ENCODE results near the gene TOM1L2. TPM values are rescaled to one million over a fixed set of nuclear protein-coding genes. Genes with fewer than 3 reads are reported as not detected.

Gene TOM1L2
- total RNA-seq, 1 experiment from 2014 or later, result 35.5 TPM

DNA sequence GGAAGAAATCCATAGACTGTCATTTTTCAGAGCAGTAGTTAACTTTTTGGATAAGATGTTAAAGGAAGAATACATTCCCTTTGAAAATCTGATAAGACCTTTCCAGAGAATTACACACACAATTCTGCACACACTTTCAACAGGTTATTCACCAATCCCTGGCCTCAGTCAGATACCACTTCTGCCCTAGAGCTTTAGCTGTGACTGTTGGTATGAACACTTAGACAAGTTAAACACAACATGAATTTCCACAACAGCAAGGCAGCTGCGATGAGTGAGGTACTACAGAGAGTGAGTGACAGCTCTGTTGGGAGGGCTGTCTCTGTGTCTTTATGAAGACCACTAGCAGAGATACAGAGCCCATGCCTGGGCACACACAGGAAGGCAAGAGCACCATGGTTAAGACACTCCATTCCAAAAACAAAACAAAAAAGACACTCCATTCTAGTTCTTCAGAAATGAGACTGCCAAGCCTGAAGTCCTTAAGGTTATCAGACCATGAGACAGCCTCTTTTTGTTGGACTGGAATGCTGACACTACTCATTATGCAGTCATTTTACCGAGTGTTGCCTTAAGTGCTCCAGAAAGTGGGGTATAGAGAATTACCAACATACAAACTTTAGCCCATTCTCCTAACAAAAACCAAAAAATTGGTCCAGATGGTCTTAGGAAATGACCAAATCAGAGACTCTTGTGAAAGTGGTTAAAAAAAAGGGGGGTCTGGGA lies 42.4 kb downstream of the TOM1L2 start:
- Histone ChIP-seq H3K27me3 (replicated peaks; ENCODE audit: control insufficient read depth, insufficient read depth, low read length) (no peaks in the 10 kb centered on the region), H3K9me3 (no peaks in the 10 kb centered on the region), H3K36me3 (ENCODE audit: control insufficient read depth, insufficient read depth, low read length) (no peaks in the 10 kb centered on the region), H3K4me3 (ENCODE audit: low read depth, low read length) (no peak overlapping the region), H3K4me1 (peaks cover 39% of the 10 kb centered on the region)
- TF ChIP-seq, protein P1, sequence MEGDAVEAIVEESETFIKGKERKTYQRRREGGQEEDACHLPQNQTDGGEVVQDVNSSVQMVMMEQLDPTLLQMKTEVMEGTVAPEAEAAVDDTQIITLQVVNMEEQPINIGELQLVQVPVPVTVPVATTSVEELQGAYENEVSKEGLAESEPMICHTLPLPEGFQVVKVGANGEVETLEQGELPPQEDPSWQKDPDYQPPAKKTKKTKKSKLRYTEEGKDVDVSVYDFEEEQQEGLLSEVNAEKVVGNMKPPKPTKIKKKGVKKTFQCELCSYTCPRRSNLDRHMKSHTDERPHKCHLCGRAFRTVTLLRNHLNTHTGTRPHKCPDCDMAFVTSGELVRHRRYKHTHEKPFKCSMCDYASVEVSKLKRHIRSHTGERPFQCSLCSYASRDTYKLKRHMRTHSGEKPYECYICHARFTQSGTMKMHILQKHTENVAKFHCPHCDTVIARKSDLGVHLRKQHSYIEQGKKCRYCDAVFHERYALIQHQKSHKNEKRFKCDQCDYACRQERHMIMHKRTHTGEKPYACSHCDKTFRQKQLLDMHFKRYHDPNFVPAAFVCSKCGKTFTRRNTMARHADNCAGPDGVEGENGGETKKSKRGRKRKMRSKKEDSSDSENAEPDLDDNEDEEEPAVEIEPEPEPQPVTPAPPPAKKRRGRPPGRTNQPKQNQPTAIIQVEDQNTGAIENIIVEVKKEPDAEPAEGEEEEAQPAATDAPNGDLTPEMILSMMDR (IDR thresholded peaks at IDR 0.05; ENCODE audit: insufficient read depth in 1 of 2, low read depth in 1 of 2, low read length in 1 of 2, severe bottlenecking in 1 of 2, unreplicated experiment in 1 of 2), result no peak
- Mint-ChIP-seq H3K27me3 (ENCODE audit: insufficient read depth, unreplicated experiment) (no peaks in the 10 kb centered on the region), H3K36me3 (ENCODE audit: insufficient read depth, unreplicated experiment) (no peaks in the 10 kb centered on the region), H3K4me1 (ENCODE audit: low read depth, unreplicated experiment) (peaks cover 21% of the 10 kb centered on the region), H3K27ac (ENCODE audit: unreplicated experiment) (peak overlapping the region; percentile 16), H3K4me3 (ENCODE audit: unreplicated experiment) (no peak overlapping the region), H3K9me3 (ENCODE audit: unreplicated experiment) (no peaks in the 10 kb centered on the region)
- intact Hi-C loops (cut with micrococcal nuclease; ENCODE audit: unreplicated experiment), result no loop called here
- CTCF ChIA-PET, result no interaction called here
- no TSS peak for BruUV-seq (replicated peaks)
- POLR2A ChIA-PET, result no interaction called here
- DNase-seq, result peak in 1 of 2 experiments; percentile 3

DNA sequence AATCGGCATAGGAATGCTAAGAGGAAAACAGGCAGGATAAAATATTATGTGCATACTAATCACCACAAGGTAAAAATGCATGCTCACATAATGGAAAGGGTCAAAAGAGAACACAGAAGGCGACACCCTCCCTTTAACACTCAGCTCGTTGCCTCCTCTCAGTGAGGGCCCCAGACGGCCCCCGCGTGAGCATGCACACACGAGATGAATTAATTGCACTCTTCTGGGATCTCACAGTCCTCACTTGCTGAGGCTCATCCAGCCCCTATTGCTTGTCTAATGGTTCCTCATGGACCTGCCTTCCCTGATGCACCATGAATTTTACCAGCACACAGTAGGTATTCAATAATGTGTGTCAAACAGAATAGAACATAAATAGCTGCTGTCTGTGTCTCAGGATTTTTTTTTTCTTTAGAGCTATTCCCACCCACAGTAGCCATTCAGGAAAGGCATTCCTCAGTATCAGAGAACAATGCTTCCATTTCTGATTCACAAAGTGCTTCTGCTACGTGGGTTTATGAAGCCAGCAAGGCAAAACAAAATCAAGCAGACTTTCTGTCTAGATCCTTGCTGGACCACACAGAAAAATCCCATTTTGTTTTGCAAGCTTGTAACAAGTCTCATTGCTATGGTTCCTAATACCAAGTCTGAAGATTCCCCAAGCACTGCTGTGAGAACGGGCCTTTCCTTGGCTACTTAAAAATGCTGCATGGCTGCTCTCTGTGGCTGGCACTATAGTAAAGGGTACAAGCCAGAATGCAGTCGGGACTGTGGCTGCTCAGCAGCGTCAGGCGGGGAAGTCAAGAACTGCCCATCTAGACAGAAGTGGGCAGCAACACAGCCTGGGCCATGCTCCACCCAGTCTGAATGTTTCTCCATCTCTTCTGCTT lies 43.6 kb downstream of the TOM1L2 start:
- no TSS peak for BruUV-seq (replicated peaks)
- no peaks in the 10 kb centered on the region for H3K36me3 Mint-ChIP-seq (ENCODE audit: insufficient read depth, unreplicated experiment)
- intact Hi-C loops (cut with micrococcal nuclease; ENCODE audit: unreplicated experiment), result no loop called here
- POLR2A ChIA-PET, result no interaction called here
- no peaks in the 10 kb centered on the region for H3K9me3 Mint-ChIP-seq (ENCODE audit: unreplicated experiment)
- peak in 1 of 2 experiments; percentile 26 for DNase-seq
- no peak overlapping the region for H3K4me3 Mint-ChIP-seq (ENCODE audit: unreplicated experiment)
- no peaks in the 10 kb centered on the region for H3K27me3 Mint-ChIP-seq (ENCODE audit: insufficient read depth, unreplicated experiment)
- Histone ChIP-seq H3K9me3 (no peaks in the 10 kb centered on the region), H3K4me3 (ENCODE audit: low read depth, low read length) (no peak overlapping the region), H3K4me1 (peaks cover 37% of the 10 kb centered on the region), H3K36me3 (ENCODE audit: control insufficient read depth, insufficient read depth, low read length) (no peaks in the 10 kb centered on the region), H3K27me3 (replicated peaks; ENCODE audit: control insufficient read depth, insufficient read depth, low read length) (no peaks in the 10 kb centered on the region)
- CTCF ChIA-PET, result interaction anchor here (1.0 to 1.4 kb wide), 2 partner anchors 10 to 57 kb away, joined by 3 read pairs; no protein-coding TSS in a partner anchor
- TF ChIP-seq, protein P1 (IDR thresholded peaks at IDR 0.05; ENCODE audit: insufficient read depth in 1 of 2, low read depth in 1 of 2, low read length in 1 of 2, severe bottlenecking in 1 of 2, unreplicated experiment in 1 of 2), result no peak
- peaks cover 21% of the 10 kb centered on the region for H3K4me1 Mint-ChIP-seq (ENCODE audit: low read depth, unreplicated experiment)
- H3K27ac Mint-ChIP-seq (ENCODE audit: unreplicated experiment), result peak overlapping the region; percentile 23

DNA sequence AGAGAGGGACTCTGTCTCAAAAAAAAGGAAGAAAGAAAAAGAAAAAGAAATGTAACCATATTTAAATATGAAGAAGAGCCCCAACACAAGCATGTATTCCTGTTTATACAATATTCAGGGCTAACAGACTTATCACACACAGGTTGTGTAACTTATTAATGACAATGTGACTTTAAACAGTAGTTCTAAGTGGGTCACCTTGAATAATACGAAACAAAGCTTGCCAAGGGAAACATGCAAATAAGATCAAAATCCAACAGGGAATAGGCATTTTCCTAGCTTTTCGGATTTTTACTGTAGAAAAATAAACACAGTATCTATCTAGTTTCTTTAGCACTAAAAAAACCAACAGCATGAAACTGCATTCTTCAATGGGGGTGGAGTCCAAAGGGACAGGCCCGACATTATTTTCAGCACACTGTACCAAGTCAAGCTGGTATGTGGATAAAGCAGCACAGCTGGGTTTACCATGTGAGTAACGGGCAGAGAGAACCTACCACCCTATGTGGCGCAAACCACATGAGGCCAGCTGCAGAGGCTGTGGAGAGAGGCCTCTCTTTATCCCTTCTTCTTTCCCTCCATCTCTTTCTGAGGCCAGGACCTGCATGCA lies 45.3 kb downstream of the TOM1L2 start:
- CTCF ChIA-PET, result interaction anchor here (1.1 kb wide), 2 partner anchors 16 to 46 kb away, joined by 4 read pairs; partner anchors contain the start of gene DRC3
- H3K27ac Mint-ChIP-seq (ENCODE audit: unreplicated experiment), result peak overlapping the region; percentile 76
- intact Hi-C loops (cut with micrococcal nuclease; ENCODE audit: unreplicated experiment), result no loop called here

More for the DNA sequence above, 45.3 kb downstream of the TOM1L2 start:
- DNase-seq, result peak in 1 of 2 experiments; percentile 3
- Mint-ChIP-seq H3K27me3 (ENCODE audit: insufficient read depth, unreplicated experiment) (no peaks in the 10 kb centered on the region), H3K9me3 (ENCODE audit: unreplicated experiment) (no peaks in the 10 kb centered on the region), H3K4me3 (ENCODE audit: unreplicated experiment) (no peak overlapping the region), H3K4me1 (ENCODE audit: low read depth, unreplicated experiment) (peaks cover 34% of the 10 kb centered on the region), H3K36me3 (ENCODE audit: insufficient read depth, unreplicated experiment) (peaks cover 9% of the 10 kb centered on the region)
- H3K9me3 ChIP-seq, result no peaks in the 10 kb centered on the region
- POLR2A ChIA-PET, result no interaction called here
- peaks cover 48% of the 10 kb centered on the region for H3K4me1 ChIP-seq
- BruUV-seq (replicated peaks), result no TSS peak
- H3K27me3 ChIP-seq (replicated peaks; ENCODE audit: control insufficient read depth, insufficient read depth, low read length), result no peaks in the 10 kb centered on the region
- H3K36me3 ChIP-seq (ENCODE audit: control insufficient read depth, insufficient read depth, low read length), result no peaks in the 10 kb centered on the region
- no peak overlapping the region for H3K4me3 ChIP-seq (ENCODE audit: low read depth, low read length)
- TF ChIP-seq, protein P1 (IDR thresholded peaks at IDR 0.05; ENCODE audit: insufficient read depth in 1 of 2, low read depth in 1 of 2, low read length in 1 of 2, severe bottlenecking in 1 of 2, unreplicated experiment in 1 of 2), result no peak
